ENCODE measurements around the gene OR5K4. TPM values are rescaled to one million over a fixed set of nuclear protein-coding genes. Genes with fewer than 3 reads are reported as not detected.

OR5K4 gene
- total RNA-seq, 2 experiments from 2014 or later: not detected

DNA sequence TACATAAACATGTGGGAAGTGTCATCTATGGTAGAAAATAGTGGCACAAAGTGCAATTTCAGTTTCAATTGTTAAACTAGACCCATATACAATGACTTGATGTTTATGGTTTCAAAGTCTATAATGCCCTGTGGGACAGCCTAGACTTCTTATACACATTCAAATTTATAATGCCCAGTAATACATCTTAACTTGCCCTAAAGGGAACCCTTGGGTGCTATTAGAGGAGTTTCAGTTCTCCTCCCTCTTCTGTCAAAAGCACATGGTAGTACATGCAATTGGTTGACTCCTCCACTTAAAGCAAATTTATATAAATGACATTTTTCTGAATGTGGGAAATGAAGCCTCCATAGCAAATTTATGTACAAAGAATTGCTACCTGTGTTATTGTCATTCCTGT lies 30.2 kb upstream of the OR5K4 start:
- Histone ChIP-seq H3K36me3 (ENCODE audit: insufficient read depth, low read length) (no peaks in the 10 kb centered on the region), H3K9me3 (ENCODE audit: control insufficient read depth in 1 of 2, insufficient read depth in 1 of 2, low read length in 2 of 2) (no peaks in the 10 kb centered on the region), H3K4me1 (ENCODE audit: insufficient read depth, low read length) (no peaks in the 10 kb centered on the region), H3K27me3 (ENCODE audit: control insufficient read depth in 1 of 2, insufficient read depth in 2 of 2, low read length in 2 of 2) (no peaks in the 10 kb centered on the region), H3K4me3 (ENCODE audit: low read length) (no peak overlapping the region), H3K27ac (ENCODE audit: low read depth in 1 of 2, low read length in 2 of 2) (no peak overlapping the region)
- DNase-seq: no peak
- H3K27me3 Mint-ChIP-seq: peaks cover 6% of the 10 kb centered on the region
- no peak for ATAC-seq (ENCODE audit: poor library complexity)
- TF ChIP-seq, protein P1, sequence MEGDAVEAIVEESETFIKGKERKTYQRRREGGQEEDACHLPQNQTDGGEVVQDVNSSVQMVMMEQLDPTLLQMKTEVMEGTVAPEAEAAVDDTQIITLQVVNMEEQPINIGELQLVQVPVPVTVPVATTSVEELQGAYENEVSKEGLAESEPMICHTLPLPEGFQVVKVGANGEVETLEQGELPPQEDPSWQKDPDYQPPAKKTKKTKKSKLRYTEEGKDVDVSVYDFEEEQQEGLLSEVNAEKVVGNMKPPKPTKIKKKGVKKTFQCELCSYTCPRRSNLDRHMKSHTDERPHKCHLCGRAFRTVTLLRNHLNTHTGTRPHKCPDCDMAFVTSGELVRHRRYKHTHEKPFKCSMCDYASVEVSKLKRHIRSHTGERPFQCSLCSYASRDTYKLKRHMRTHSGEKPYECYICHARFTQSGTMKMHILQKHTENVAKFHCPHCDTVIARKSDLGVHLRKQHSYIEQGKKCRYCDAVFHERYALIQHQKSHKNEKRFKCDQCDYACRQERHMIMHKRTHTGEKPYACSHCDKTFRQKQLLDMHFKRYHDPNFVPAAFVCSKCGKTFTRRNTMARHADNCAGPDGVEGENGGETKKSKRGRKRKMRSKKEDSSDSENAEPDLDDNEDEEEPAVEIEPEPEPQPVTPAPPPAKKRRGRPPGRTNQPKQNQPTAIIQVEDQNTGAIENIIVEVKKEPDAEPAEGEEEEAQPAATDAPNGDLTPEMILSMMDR (IDR thresholded peaks at IDR 0.05): no peak
- CTCF ChIA-PET: no interaction called here
- no peak overlapping the region for H3K27ac Mint-ChIP-seq
- intact Hi-C loops (cut with DNase I, micrococcal nuclease): no loop called here
- POLR2A ChIA-PET: no interaction called here
- no peaks in the 10 kb centered on the region for H3K36me3 Mint-ChIP-seq (ENCODE audit: low read depth)
- no peaks in the 10 kb centered on the region for H3K4me1 Mint-ChIP-seq (ENCODE audit: low read depth)
- no peak overlapping the region for H3K4me3 Mint-ChIP-seq
- H3K9me3 Mint-ChIP-seq: no peaks in the 10 kb centered on the region

DNA sequence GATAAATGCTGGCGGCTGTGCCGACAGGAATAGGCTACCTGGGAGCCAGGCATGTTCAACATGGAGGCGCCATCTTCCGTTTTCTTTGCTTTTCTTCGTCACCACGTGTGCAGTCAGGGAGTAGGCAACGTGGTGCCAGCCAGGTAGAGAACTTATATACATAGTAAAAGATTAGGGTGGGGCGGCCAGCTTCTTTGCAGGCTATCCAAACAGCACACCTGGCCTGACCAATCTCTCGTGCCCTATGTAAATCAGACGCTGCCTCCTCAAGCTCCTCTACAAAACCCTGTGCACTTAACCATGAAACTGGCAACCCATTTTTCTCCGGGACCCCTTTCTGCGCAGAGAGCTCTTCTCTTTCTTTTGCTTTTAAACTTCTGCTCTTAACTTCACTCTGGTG lies 28.6 kb upstream of the OR5K4 start:
- no peak overlapping the region for H3K4me3 ChIP-seq (ENCODE audit: low read length)
- DNase-seq (no peak), ATAC-seq (ENCODE audit: poor library complexity) (no peak)
- H3K27ac Mint-ChIP-seq: no peak overlapping the region
- TF ChIP-seq, protein P1 (IDR thresholded peaks at IDR 0.05): no peak
- ChIA-PET CTCF (no interaction called here), POLR2A (no interaction called here)
- no peak overlapping the region for H3K4me3 Mint-ChIP-seq
- H3K36me3 ChIP-seq (ENCODE audit: insufficient read depth, low read length): no peaks in the 10 kb centered on the region
- no peaks in the 10 kb centered on the region for H3K9me3 ChIP-seq (ENCODE audit: control insufficient read depth in 1 of 2, insufficient read depth in 1 of 2, low read length in 2 of 2)
- peaks cover 0 to 4% of the 10 kb centered on the region in 2 experiments for H3K27me3 ChIP-seq (ENCODE audit: control insufficient read depth in 1 of 2, insufficient read depth in 2 of 2, low read length in 2 of 2)
- H3K27ac ChIP-seq (ENCODE audit: low read depth in 1 of 2, low read length in 2 of 2): no peak overlapping the region
- no peaks in the 10 kb centered on the region for H3K4me1 Mint-ChIP-seq (ENCODE audit: low read depth)
- H3K4me1 ChIP-seq (ENCODE audit: insufficient read depth, low read length): peaks cover 3% of the 10 kb centered on the region
- H3K9me3 Mint-ChIP-seq: no peaks in the 10 kb centered on the region
- H3K36me3 Mint-ChIP-seq (ENCODE audit: low read depth): no peaks in the 10 kb centered on the region
- peaks cover 13% of the 10 kb centered on the region for H3K27me3 Mint-ChIP-seq
- intact Hi-C loops (cut with DNase I, micrococcal nuclease): no loop called here

DNA sequence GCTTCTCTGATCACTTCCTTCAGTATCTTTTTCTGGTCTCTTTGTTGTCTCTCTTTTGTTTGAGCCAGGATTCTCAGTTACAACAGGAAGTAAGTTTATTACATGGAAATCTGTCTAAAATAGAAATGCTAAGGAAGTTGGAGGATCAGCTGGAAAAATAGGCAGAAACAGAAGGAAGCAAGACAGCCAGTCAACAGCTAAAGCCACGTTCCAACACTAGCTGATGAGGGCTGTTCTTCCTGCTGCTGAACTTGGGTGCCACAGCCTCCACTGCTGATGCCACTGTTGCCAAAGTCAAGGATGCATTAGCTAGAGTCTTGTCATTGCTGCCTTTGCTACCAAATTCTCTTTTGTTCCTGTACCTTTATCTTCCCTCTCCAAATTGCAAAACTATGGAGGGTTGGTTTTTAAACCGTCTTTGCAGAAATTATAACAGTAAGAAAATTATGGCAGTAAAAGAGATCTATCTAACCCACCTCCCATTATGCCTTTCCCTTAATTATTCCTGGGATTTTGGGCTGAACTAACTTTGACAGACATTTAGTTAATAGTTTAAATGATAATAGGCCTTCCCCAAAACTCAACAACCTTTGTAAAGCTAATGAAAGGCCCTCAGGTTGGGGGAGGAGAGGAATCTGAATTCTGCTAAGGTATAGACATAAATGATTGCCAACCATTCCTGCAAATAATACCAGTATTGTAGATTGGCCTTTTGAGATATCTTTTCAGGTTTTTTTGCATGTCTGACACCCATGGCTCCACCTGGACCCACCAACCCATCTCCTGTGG lies 27.4 kb upstream of the OR5K4 start:
- Histone ChIP-seq H3K9me3 (ENCODE audit: control insufficient read depth in 1 of 2, insufficient read depth in 1 of 2, low read length in 2 of 2) (no peaks in the 10 kb centered on the region), H3K36me3 (ENCODE audit: insufficient read depth, low read length) (no peaks in the 10 kb centered on the region), H3K4me1 (ENCODE audit: insufficient read depth, low read length) (peaks cover 3% of the 10 kb centered on the region), H3K4me3 (ENCODE audit: low read length) (no peak overlapping the region), H3K27me3 (ENCODE audit: control insufficient read depth in 1 of 2, insufficient read depth in 2 of 2, low read length in 2 of 2) (peaks cover 0 to 4% of the 10 kb centered on the region in 2 experiments), H3K27ac (ENCODE audit: low read depth in 1 of 2, low read length in 2 of 2) (no peak overlapping the region)
- TF ChIP-seq, protein P1 (IDR thresholded peaks at IDR 0.05): no peak
- H3K36me3 Mint-ChIP-seq (ENCODE audit: low read depth): no peaks in the 10 kb centered on the region
- no peaks in the 10 kb centered on the region for H3K4me1 Mint-ChIP-seq (ENCODE audit: low read depth)
- CTCF ChIA-PET: no interaction called here
- H3K4me3 Mint-ChIP-seq: no peak overlapping the region
- H3K27me3 Mint-ChIP-seq: peaks cover 18% of the 10 kb centered on the region
- no peak overlapping the region for H3K27ac Mint-ChIP-seq
- POLR2A ChIA-PET: no interaction called here
- intact Hi-C loops (cut with DNase I, micrococcal nuclease): no loop called here
- DNase-seq (no peak), ATAC-seq (ENCODE audit: poor library complexity) (no peak)
- no peaks in the 10 kb centered on the region for H3K9me3 Mint-ChIP-seq
